HG03469 (cell line): ENCODE data around the gene NELL2.
"Not testable (repeated sequence)": the region's sequence is repeated elsewhere in the genome, so short reads cannot be mapped to it uniquely, and the experiment has no call there.

Source experiments
- ATAC-seq: cut with Tn5 transposase; IDR thresholded peaks from one replicate; pipeline ENCODE4 v1.9.1; 2021; ENCODE audit warnings: mild to moderate bottlenecking, moderate library complexity, moderate number of reproducible peaks; ENCODE audit not compliant: unreplicated experiment

The NELL2 gene

GRCh38 chr12:44779766-44780165, 96.3 kb downstream of the NELL2 start:
- no peak for ATAC-seq

- no peak for ATAC-seq
Measured at GRCh38 chr12:44778863-44779262, 97.3 kb downstream of the NELL2 start.

- ATAC-seq: no peak
Measured at GRCh38 chr12:44777044-44777443, 99.1 kb downstream of the NELL2 start.

GRCh38 chr12:44775901-44776300, 100.2 kb downstream of the NELL2 start:
- ATAC-seq: no peak

- ATAC-seq: no peak
Measured at GRCh38 chr12:44774815-44775411, 101.2 kb downstream of the NELL2 start.

GRCh38 chr12:44771485-44772021, 104.6 kb downstream of the NELL2 start:
- ATAC-seq: no peak

- no peak for ATAC-seq
Measured at GRCh38 chr12:44765796-44766195, 110.3 kb downstream of the NELL2 start.

GRCh38 chr12:44763021-44763420, 113.1 kb downstream of the NELL2 start:
- no peak for ATAC-seq

GRCh38 chr12:44759289-44759688, 116.8 kb downstream of the NELL2 start:
- no peak for ATAC-seq

- no peak for ATAC-seq
Measured at GRCh38 chr12:44750468-44750867, 125.6 kb downstream of the NELL2 start.

GRCh38 chr12:44749566-44749965, 126.5 kb downstream of the NELL2 start:
- ATAC-seq: no peak

- no peak for ATAC-seq
Measured at GRCh38 chr12:44748950-44749468, 127.1 kb downstream of the NELL2 start.

GRCh38 chr12:44741292-44741980, 134.7 kb downstream of the NELL2 start:
- ATAC-seq: not testable (repeated sequence)

GRCh38 chr12:44738051-44738450, 138.1 kb downstream of the NELL2 start:
- no peak for ATAC-seq

- no peak for ATAC-seq
Measured at GRCh38 chr12:44728566-44728965, 147.5 kb downstream of the NELL2 start.

GRCh38 chr12:44720265-44720664, 155.8 kb downstream of the NELL2 start:
- no peak for ATAC-seq

GRCh38 chr12:44717612-44718011, 158.5 kb downstream of the NELL2 start:
- ATAC-seq: no peak

- no peak for ATAC-seq
Measured at GRCh38 chr12:44716711-44717110, 159.4 kb downstream of the NELL2 start.

GRCh38 chr12:44711736-44712135, 164.4 kb downstream of the NELL2 start:
- ATAC-seq: no peak

- no peak for ATAC-seq
Measured at GRCh38 chr12:44709166-44709565, 166.9 kb downstream of the NELL2 start.

GRCh38 chr12:44708218-44708617, 167.9 kb downstream of the NELL2 start:
- ATAC-seq: no peak
